ENCODE results near the gene ZBTB5.

DNA sequence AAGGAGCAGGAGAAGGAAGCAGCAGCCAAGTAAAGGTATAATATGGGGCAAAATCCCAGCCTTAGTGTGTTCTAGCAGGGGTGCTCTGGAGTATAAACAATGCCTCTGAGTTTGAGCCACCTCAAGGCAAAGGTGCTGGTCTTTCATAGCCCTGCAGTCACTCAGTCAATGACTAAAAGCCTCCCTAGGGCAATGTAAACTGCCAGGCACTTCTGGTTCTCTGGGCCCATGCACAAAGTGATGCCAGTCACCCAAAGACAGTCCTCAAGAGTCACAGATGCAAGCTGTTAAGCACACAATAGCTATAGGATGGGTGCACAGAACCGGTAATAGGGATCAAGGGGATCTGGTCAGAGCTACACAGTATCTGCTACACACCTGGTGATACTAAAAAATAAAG, 12.6 kb downstream of the ZBTB5 start:
- TF ChIP-seq E2F4 (CRISPR knock-in tag; IDR thresholded peaks at IDR 0.05; ENCODE audit: borderline replicate concordance, low read depth) (no peak), ZNF671 (CRISPR knock-in tag; IDR thresholded peaks at IDR 0.05) (no peak), CTCF (IDR thresholded peaks at IDR 0.05) (no peak)
